Stomach (tissue), 9 donors: ENCODE results near the gene SLC37A1. TPM values are rescaled to one million over a fixed set of nuclear protein-coding genes. Genes with fewer than 3 reads are reported as not detected.

Experiments used
- DNase-seq, 2 donors: peaks; one replicate each; pipeline versions ENCODE4 v3.0.0 to v3.0.0-alpha.2; 2013 to 2019
- H3K27ac ChIP-seq, 5 donors: fragments of 200-600 bp in 4 of 5; sonication (generic) in 4 of 5; one replicate each; pipeline ENCODE4 v1.5.1; 2013 to 2019; ENCODE audit warnings: mild to moderate bottlenecking in 1 of 5, moderate library complexity in 1 of 5
- H3K27me3 ChIP-seq, 3 donors: fragments of 200-600 bp; sonication (generic); one replicate each; pipeline ENCODE4 v1.5.1; 2017 to 2019; ENCODE audit warnings: mixed run types in 1 of 3
- H3K36me3 ChIP-seq, 4 donors: fragments of 200-600 bp; sonication (generic); 1 replicate in 3 of 4; 2 replicates in 1 of 4; pipeline ENCODE4 v1.5.1; 2016 to 2019
- H3K4me1 ChIP-seq, 4 donors: fragments of 200-600 bp; sonication (generic); one replicate each; pipeline ENCODE4 v1.5.1; 2016 to 2019
- H3K4me3 ChIP-seq, 4 donors: fragments of 200-600 bp; sonication (generic) in 3 of 4; one replicate each; pipeline ENCODE4 v1.5.1; 2016 to 2019; ENCODE audit warnings: mild to moderate bottlenecking in 1 of 4
- H3K9me3 ChIP-seq, 4 donors: fragments of 200-600 bp; sonication (generic); one replicate each; pipeline ENCODE4 v1.5.1; 2016 to 2019
- EP300 ChIP-seq: sonication (generic); formaldehyde crosslinking; IDR thresholded peaks from one replicate; pipeline ENCODE4 v1.6.1; 2017; ENCODE audit warnings: antibody characterized with exemption
- WGBS, 5 donors: extraction: QIAGEN DNeasy Blood & Tissue Kit in 3 of 5; methylation state at CpG; one replicate each; pipeline versions ENCODE4 v1.1.5 to v1.1.7; 2013 to 2018; 5-methylcytosine and 5-hydroxymethylcytosine counted together
- intact Hi-C: fragments of 100-400 bp; cut with DNase I; formaldehyde crosslinking; loops from one replicate; pipeline ENCODE4 v1.15.1; 2023; ENCODE audit warnings: low total_unique reads
- polyA plus RNA-seq, 3 donors: library from polyadenylated mRNA; stranded (reverse); fragments of 200-250 nt; gene quantifications; one replicate each; pipeline ENCODE4 v1.2.3, GENCODE V29; 2013
- total RNA-seq, 5 donors: library from RNA; depleted of rRNA; stranded (reverse); fragments of >200 nt; gene quantifications; one replicate each; pipeline versions ENCODE4 v1.1.0 to v1.2.3, GENCODE V29; 2014 to 2016
- donor health status: healthy with polysubstance abuse.
- donor health status: Bipolar disorder and iron deficiency.
- donor health status: healthy.

The SLC37A1 gene
- total and polyA plus RNA-seq, 8 donors = 9.8 to 72.9 (median 18.1) TPM

DNA sequence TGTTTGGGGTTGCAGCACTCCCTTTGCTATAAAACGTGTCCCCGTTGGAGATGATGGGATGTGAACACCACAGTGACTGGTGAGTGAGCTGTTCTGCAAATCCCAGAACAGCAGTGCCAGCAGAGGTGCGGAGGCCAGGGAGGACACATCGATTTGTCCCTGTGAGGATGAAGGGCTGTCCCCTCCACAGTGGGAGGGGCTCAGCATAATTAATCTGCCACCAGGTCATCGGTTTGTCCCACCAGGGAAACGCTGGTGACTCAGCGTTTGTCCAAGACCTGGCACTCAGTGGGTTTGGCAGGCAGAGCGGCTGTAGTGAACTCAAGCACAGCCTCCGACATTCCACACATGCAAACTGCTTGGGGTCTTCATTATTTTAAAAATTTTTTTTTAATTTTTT, 117.0 kb downstream of the SLC37A1 start:
- intact Hi-C loops = no loop called here
- no peaks in the 10 kb centered on the region for H3K36me3 ChIP-seq
- no peak overlapping the region for H3K4me3 ChIP-seq
- no peaks in the 10 kb centered on the region for H3K4me1 ChIP-seq
- no peaks in the 10 kb centered on the region for H3K9me3 ChIP-seq
- no peak overlapping the region for H3K27ac ChIP-seq
- 57 to 67% (median 63%) methylated on average over 9 of the region's 9 CpGs for WGBS, 5 donors
- no peak for TF ChIP-seq EP300
- DNase-seq = no peak
- peaks cover 0 to 21% (median 0%) of the 10 kb centered on the region in 3 donors for H3K27me3 ChIP-seq

Other genes with a start within 250 kb of the SLC37A1 start
- 100 to 1,000 TPM in 2 of 5 donors, 10 to 100 TPM in 2, 1 to 10 TPM in 1; 2.0 to 488 (median 49.6) TPM for gene TFF3, start 198.4 kb upstream of the SLC37A1 start, total RNA-seq
- 10 to 100 TPM in 2 of 3 donors, 1 to 10 TPM in 1; 7.1 to 27.8 (median 26.8) TPM for gene TFF3, start 198.4 kb upstream of the SLC37A1 start, polyA plus RNA-seq
- 1,000 to 10,000 TPM in 3 of 5 donors, 100 to 1,000 TPM in 1, 1 to 10 TPM in 1; 2.3 to 2,979 (median 1,039) TPM for gene TFF2, start 162.9 kb upstream of the SLC37A1 start, total RNA-seq
- 1,000 to 10,000 TPM in 2 of 3 donors, 100 to 1,000 TPM in 1; 154 to 2,390 (median 1,084) TPM for gene TFF2, start 162.9 kb upstream of the SLC37A1 start, polyA plus RNA-seq
- 1,000 to 10,000 TPM in 1 of 5 donors, 100 to 1,000 TPM in 1, 10 to 100 TPM in 2, not detected in 1; 62.4 to 1,697 (median 407) TPM for gene TFF1, start 147.3 kb upstream of the SLC37A1 start, total RNA-seq
- over 10,000 TPM in 1 of 3 donors, 1,000 to 10,000 TPM in 1, 100 to 1,000 TPM in 1; 385 to 10,944 (median 1,930) TPM for gene TFF1, start 147.3 kb upstream of the SLC37A1 start, polyA plus RNA-seq
- 10 to 100 TPM in 2 of 5 donors, 1 to 10 TPM in 1, under 1 TPM in 1, not detected in 1; 0.45 to 37.9 (median 9.7) TPM for gene TMPRSS3, start 117.8 kb upstream of the SLC37A1 start, total RNA-seq
- 1 to 10 TPM; 1.8 to 3.9 (median 3.7) TPM for gene TMPRSS3, start 117.8 kb upstream of the SLC37A1 start, polyA plus RNA-seq
- gene UBASH3A, start 110.0 kb upstream of the SLC37A1 start, total RNA-seq = 1 to 10 TPM in 2 of 5 donors, under 1 TPM in 2, not detected in 1; 0.29 to 4.6 (median 1.2) TPM
- under 1 TPM; 0.18 to 0.31 (median 0.25) TPM for gene UBASH3A, start 110.0 kb upstream of the SLC37A1 start, polyA plus RNA-seq
- 1 to 10 TPM in 1 of 5 donors, under 1 TPM in 3, not detected in 1; 0.37 to 8.9 (median 0.58) TPM for gene RSPH1, start 17.6 kb upstream of the SLC37A1 start, total RNA-seq
- 1 to 10 TPM; 1.8 to 2.9 (median 2.8) TPM for gene RSPH1, start 17.6 kb upstream of the SLC37A1 start, polyA plus RNA-seq
- gene PDE9A, start 139.8 kb downstream of the SLC37A1 start, total RNA-seq = 10 to 100 TPM in 4 of 5 donors, 1 to 10 TPM in 1; 6.4 to 77.1 (median 16.8) TPM
- gene PDE9A, start 139.8 kb downstream of the SLC37A1 start, polyA plus RNA-seq = 10 to 100 TPM in 1 of 3 donors, 1 to 10 TPM in 2; 8.1 to 11.9 (median 9.0) TPM